Fibroblast of skin of right quadriceps (primary cell): ENCODE data around the gene RSPH6A.
"Not testable (repeated sequence)": the region's sequence is repeated elsewhere in the genome, so short reads cannot be mapped to it uniquely, and the experiment has no call there.

ENCODE experiments used
- DNase-seq: peaks from one replicate; pipeline ENCODE4 v3.0.0-alpha.2; 2013

Gene RSPH6A

GRCh38 chr19:45799541-45799940, 15.6 kb downstream of the RSPH6A start:
- DNase-seq = not testable (repeated sequence)

- DNase-seq = peak; percentile 88
Measured at GRCh38 chr19:45798995-45799517, 16.1 kb downstream of the RSPH6A start.

DNA sequence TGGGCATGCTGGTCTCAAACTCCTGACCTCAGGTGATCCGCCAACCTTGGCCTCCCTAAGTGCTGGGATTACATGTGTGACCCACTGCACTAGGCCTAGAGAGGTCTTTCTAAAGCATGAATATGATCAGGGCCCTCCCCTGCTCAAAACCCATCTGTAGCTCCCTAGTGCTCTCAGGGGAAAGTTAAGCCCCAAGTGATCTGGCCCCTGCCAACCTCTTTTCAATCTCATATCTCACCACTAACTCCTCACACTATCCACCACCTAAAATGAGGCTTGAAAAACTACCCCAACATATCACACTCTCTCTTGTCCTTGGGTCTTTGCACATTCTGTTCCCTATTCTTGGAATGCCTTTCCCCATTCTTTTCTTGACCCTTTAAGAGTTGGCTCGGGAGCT, 20.5 kb downstream of the RSPH6A start:
- no peak for DNase-seq

DNA sequence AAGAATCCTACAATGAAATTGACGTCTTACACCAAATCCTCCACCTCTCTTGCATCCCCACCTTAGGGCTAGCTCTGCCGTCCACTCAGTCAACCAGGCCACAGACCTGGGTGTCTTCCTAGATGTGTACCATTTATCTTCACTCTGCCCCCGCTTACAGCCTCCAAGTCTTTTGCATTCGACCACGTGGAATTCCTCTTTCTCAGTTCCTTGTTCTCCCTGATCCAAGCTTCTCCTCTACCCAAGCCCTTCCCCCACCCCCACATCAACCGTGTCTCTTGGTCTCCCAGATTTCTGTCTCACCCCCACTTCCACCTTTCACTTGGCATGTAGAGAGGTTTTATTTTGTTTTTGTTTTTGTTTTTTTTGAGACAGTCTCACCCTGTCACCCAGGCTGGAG, 21.2 kb downstream of the RSPH6A start:
- DNase-seq = no peak

- DNase-seq = no peak
Measured at GRCh38 chr19:45793178-45793564, 21.9 kb downstream of the RSPH6A start.

- DNase-seq = peak; percentile 98
Measured at GRCh38 chr19:45792470-45793177, 22.5 kb downstream of the RSPH6A start, which contains the start of gene DMWD. Gene DMWD, minus strand, starts transcription at chr19:45792845. Its CDS starts 89 bp downstream, at chr19:45792756.

DNA sequence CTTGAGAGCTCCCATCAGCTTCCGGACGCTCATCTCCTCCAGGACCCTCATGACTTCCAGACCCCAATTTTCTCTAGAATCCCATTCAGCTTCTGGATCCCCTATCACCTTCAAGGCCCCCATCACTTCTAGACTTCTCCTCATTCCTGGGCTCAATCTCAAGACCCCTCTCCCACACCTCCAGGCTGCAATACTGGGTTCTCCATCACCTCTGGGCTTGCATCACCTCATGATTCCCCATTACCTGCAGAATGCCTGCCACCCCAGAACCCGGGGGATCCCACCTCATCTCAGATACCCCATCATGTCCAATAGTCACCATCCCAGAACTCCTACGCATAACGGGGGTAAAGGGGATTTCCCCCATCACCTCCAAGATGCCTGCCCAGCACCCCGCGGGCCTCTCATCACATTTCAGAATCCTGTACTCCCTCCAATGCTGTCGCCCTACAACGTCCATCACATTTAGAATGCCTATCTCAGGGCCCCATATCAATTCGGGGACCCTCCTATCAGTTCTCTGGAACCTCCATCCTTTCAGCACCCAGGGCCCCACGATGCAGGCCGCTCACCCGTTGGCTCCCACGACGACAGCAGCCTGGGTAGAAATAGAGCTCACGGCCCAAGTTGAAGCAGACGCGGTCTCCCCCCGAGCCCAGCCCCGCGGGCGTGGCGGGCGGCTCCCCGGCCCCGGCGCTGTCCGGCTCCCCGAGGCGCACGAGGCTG, 23.2 kb downstream of the RSPH6A start:
- DNase-seq = no peak

DNA sequence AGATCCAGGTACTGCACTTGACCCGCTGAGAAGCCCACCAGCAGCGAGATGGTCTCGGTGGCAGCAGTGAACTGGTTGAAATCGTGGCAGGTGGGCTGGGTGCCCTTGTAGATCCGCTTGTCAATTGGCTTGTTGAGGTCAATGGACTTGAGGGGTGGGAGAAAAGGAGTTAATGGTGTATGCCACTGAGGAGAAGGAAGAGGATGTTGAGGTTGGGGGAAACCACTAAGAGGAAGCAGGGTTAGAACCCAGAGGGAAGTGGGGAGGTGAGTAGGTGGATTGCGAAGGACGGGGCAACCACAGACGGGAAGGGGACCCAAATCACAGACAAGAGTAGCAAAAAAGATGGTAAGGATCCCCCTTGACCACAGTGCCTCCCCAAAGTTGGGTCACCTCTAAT, 24.2 kb downstream of the RSPH6A start:
- no peak for DNase-seq

DNA sequence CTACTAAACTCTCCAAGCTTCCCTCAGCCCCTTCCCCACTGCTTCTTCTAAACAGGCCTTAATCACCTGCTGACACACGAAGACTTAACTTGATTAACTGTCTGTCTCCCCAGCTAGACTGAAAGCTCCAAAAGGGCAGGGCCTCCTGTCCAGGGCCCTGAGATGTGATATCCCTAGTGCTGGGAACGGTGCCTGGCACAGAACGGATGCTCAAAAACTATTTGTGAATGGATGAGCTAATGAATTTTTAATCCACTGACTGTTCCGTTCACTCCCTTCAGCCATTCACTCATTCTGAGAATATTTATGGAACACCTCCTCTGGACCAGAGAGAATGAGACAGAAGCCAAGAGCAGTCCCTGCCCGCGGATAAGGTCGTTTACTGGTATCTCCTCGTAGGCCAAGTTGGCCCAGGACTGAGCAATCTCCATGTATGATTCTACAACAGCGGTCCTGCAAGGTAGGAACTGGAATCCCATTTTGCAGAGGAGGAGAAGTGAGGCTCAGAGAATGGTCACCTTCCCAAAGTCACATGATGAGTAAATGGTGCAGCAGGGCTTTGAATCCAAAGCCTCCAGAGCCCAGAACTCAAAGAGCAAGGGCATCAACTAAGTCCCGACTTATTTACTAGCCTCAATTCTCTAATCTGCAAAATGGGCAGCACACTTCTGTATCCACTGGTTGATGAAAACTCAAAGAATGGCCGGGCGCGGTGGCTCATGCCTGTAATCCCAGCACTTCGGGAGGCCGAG, 25.9 kb downstream of the RSPH6A start:
- no peak for DNase-seq

GRCh38 chr19:45786533-45786894, 28.6 kb downstream of the RSPH6A start:
- no peak for DNase-seq

DNA sequence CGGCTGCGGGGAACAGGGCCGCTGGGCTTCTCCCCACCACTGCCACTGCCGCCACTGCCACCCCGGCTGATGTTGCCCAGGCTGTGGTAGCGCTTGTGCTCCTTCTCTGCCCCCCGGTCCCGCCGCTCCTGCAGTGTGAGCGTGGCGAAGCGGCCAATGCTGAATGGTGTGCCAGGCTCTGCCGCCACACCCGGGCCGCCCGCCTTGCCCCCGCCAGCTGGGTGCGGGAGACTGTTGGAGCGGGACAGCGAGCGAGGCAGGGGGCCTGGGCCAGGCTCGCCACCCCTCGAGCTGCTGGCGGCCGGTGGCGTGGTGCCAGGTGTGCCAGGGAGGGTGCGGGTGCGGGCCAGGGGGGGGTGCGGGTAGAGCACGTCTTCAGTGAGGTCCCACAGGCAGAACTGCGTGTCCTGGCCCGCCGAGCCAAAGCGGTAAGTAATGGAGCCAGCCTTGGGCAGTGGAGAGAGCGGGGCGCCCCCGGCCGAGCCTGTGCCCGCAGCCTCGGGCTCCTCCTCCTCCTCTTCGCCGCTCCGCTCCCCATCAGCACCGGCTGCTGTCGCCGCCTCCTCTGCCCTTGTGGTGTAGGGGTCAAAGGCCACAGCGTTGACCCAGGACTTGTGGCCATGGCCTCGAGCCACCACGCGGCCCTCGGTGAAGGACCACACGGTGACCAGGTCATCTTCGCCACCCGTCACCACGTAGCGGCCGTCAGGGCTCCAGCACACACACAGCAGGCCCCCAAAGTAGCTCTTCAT, 29.2 kb downstream of the RSPH6A start:
- no peak for DNase-seq

GRCh38 chr19:45785097-45785496, 30.0 kb downstream of the RSPH6A start:
- no peak for DNase-seq

- no peak for DNase-seq
Measured at GRCh38 chr19:45784096-45784495, 31.0 kb downstream of the RSPH6A start.

DNA sequence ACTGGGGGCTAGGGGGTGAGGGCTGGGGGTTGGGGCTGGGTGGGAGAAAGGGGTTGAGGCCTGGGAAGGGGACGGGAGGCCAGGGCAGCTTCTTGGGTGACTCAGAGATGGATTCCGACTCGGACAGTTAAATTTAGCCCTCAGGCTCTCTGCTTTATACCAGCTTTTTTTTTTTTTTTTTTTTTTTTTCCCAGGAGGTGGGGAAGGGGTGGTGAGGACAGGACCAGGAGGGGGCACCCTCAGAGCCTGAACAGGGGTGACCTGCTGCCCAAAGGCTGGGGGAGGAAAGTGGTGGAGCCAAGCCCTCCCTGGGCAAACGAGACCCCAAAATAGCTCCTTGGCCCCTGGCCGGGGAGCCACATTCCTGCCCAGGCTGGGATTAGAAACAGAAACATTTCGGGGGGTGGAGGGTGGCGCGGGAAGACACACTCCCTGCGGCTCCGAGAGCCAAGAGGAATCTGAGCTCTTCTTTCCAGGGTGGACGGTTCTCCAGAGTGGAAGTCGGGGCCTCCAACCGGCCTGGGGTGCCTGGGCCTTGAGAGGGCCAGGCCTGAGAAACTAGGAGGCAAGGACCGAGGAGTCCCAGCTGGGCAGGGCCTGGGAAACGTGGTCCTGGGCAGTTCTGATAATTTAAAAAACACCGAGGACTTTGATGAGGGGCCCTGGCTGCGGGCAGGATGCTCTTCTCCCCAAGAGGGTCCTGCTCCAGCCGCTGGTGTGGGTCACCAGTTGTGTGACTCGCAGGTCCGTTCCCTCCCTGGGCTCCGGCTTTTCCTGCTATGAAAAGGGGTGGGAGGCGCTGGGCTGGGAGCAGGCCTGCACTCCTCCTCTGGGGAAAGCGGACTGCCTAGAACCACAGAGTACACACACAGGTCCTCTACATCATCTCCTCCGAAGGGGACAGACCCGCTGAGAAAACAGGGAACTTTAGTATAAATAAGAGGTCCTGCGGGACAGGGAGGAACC, 32.0 kb downstream of the RSPH6A start:
- DNase-seq = peak; percentile 52

- no peak for DNase-seq
Measured at GRCh38 chr19:45782162-45782691, 32.9 kb downstream of the RSPH6A start, which contains the start of gene DMPK. Gene DMPK, minus strand, starts transcription at chr19:45782490. Its CDS starts 138 bp downstream, at chr19:45782352.

DNA sequence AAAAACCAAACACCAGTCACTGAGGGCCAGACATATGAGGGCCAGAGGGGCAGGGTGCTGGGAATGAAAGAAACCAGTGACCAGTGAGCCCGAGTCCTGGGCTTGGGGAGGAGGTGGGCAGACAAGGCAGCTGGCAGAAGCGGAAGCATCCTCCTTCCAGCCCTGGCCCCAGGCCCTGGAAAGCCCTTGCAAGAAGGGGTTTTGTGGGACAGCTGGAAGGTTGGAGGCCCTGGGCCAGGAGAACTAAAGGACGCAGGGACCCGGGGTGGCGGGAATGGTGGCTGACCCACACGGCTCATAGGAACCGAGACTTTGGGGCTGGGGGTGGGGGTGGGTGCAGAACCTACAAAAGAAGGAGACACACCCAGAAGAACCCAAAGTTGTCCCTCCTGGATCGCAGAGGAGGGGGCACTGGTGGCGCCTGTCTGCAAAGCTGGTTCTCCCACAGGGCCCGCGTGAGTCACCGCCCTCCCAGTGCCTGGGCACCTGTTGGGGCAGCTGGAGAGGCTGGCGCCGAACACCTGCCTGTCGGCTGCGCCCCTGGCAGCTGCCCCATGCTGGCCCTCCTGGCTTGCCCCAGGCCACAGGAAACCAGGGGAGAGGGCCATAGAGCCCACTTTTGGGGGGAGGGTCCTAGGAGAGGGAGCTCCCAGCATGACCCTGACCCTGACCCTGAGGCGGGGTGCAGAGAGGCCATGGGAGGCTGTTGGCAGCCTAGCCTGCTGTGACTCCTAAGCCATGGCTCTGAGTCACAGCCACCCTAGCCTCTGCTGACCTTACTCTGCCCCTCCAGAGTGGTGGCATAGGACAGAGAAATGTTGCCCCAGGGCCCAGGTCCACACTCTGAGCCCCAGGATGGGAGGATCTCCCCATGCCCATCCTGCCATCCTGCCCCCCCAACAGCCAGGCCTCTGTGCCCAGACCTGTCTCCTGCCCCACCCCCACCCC, 33.6 kb downstream of the RSPH6A start:
- DNase-seq = no peak

- DNase-seq = no peak
Measured at GRCh38 chr19:45780448-45781213, 34.5 kb downstream of the RSPH6A start.

GRCh38 chr19:45780146-45780447, 35.0 kb downstream of the RSPH6A start:
- no peak for DNase-seq
